IMR-90 (cell line): ENCODE data around the gene LAMB2. TPM values are rescaled to one million over a fixed set of nuclear protein-coding genes. Genes with fewer than 3 reads are reported as not detected.

Source experiments
- ATAC-seq: fragments of 200-7000 bp; cut with Tn5 transposase; 2 replicates; pipeline ENCODE4 v1.9.1; 2020; ENCODE audit warnings: low read depth, mild to moderate bottlenecking, moderate library complexity
- BruUV-seq: library from RNA; stranded (reverse); fragments of 400-500 nt; replicated peaks from 2 replicates; lab custom pipeline; 2021; lab: Mats Ljungman, UMichigan
- CTCF ChIA-PET: fragments of 300-600 bp; formaldehyde crosslinking; extraction: SDS; loops from one replicate; lab custom pipeline; 2021; ENCODE audit warnings: antibody characterized with exemption; lab: Yijun Ruan, JAX
- POLR2A ChIA-PET: fragments of 300-600 bp; sonication (Branson Sonifier 250); formaldehyde crosslinking; loops from one replicate; lab custom pipeline; 2022; ENCODE audit warnings: antibody characterized with exemption; ENCODE audit not compliant: unreplicated experiment; lab: Charles Lee
- DNase-seq: peaks from one replicate; pipeline ENCODE4 v3.0.0; 2013
- H2AFZ ChIP-seq: replicated peaks from 2 replicates; pipeline ENCODE3; 2013; ENCODE audit warnings: low read length, mild to moderate bottlenecking; ENCODE audit not compliant: poor library complexity
- H2AK5ac ChIP-seq: 2 replicates; pipeline ENCODE4 v1.6.1; 2013; ENCODE audit warnings: low read depth, low read length, inconsistent platforms
- H2AK9ac ChIP-seq: replicated peaks from 2 replicates; pipeline ENCODE3; 2013; ENCODE audit warnings: mild to moderate bottlenecking, low read depth, low read length, moderate library complexity; ENCODE audit not compliant: poor library complexity
- H2BK120ac ChIP-seq: 2 replicates; pipeline ENCODE4 v1.6.1; 2013; ENCODE audit warnings: low read depth, low read length, inconsistent platforms
- H2BK15ac ChIP-seq: 3 replicates; pipeline ENCODE4 v1.6.1; 2013; ENCODE audit warnings: low read depth, low read length, inconsistent platforms
- H2BK20ac ChIP-seq: 2 replicates; pipeline ENCODE4 v1.6.1; 2013; ENCODE audit warnings: low read depth, mild to moderate bottlenecking, inconsistent platforms, low read length, moderate library complexity
- H2BK5ac ChIP-seq: 2 replicates; pipeline ENCODE4 v1.6.1; 2013; ENCODE audit warnings: mild to moderate bottlenecking, low read depth, low read length, inconsistent platforms; ENCODE audit not compliant: poor library complexity, severe bottlenecking
- H3K14ac ChIP-seq: replicated peaks from 2 replicates; pipeline ENCODE4 v1.6.1; 2013; ENCODE audit warnings: low read depth, low read length, inconsistent platforms
- H3K18ac ChIP-seq: 2 replicates; pipeline ENCODE4 v1.6.1; 2013; ENCODE audit warnings: low read depth, low read length, control low read depth
- H3K23ac ChIP-seq: 2 replicates; pipeline ENCODE4 v1.6.1; 2013; ENCODE audit warnings: low read depth, low read length, inconsistent platforms
- H3K27ac ChIP-seq: 2 replicates; pipeline ENCODE4 v1.5.1; 2013; ENCODE audit warnings: mild to moderate bottlenecking, control low read depth, low read length; ENCODE audit not compliant: insufficient read depth
- H3K27me3 ChIP-seq: 2 replicates; pipeline ENCODE4 v1.6.1; 2013; ENCODE audit warnings: low read length; ENCODE audit not compliant: control insufficient read depth, insufficient read depth
- H3K36me3 ChIP-seq: 2 replicates; pipeline ENCODE4 v1.6.1; 2013; ENCODE audit warnings: low read length, mixed read lengths; ENCODE audit not compliant: control insufficient read depth, insufficient read depth
- H3K4ac ChIP-seq: 2 replicates; pipeline ENCODE4 v1.6.1; 2013; ENCODE audit warnings: low read depth, low read length, inconsistent platforms
- H3K4me1 ChIP-seq: 2 replicates; pipeline ENCODE4 v1.6.1; 2013; ENCODE audit warnings: low read length, mixed read lengths; ENCODE audit not compliant: control insufficient read depth, insufficient read depth
- H3K4me2 ChIP-seq: 2 replicates; pipeline ENCODE4 v1.6.1; 2013; ENCODE audit warnings: low read depth, mild to moderate bottlenecking, control low read depth, low read length, moderate library complexity
- H3K4me3 ChIP-seq: 2 replicates; pipeline ENCODE4 v1.5.1; 2013; ENCODE audit warnings: low read depth, mild to moderate bottlenecking, control low read depth, low read length, moderate library complexity; ENCODE audit not compliant: insufficient read depth
- H3K56ac ChIP-seq: 2 replicates; pipeline ENCODE4 v1.6.1; 2013; ENCODE audit warnings: low read length, inconsistent platforms; ENCODE audit not compliant: insufficient read depth; ENCODE audit errors: extremely low read depth
- H3K79me1 ChIP-seq, 2 experiments: 2 replicates each; pipeline ENCODE4 v1.6.1; 2013; ENCODE audit warnings: low read length in 2 of 2, inconsistent platforms in 1 of 2, low read depth in 1 of 2
- H3K9ac ChIP-seq: 2 replicates; pipeline ENCODE4 v1.6.1; 2013; ENCODE audit warnings: low read depth, low read length, control low read depth
- H3K9me1 ChIP-seq: 2 replicates; pipeline ENCODE4 v1.6.1; 2013; ENCODE audit warnings: low read length, inconsistent platforms; ENCODE audit not compliant: insufficient read depth
- H3K9me3 ChIP-seq: 2 replicates; pipeline ENCODE4 v1.6.1; 2013; ENCODE audit warnings: low read length; ENCODE audit not compliant: control insufficient read depth, insufficient read depth
- H4K20me1 ChIP-seq: 2 replicates; pipeline ENCODE4 v1.6.1; 2013; ENCODE audit warnings: low read length, inconsistent platforms; ENCODE audit not compliant: insufficient read depth
- H4K5ac ChIP-seq: 2 replicates; pipeline ENCODE4 v1.6.1; 2013; ENCODE audit warnings: mild to moderate bottlenecking, low read depth, low read length, control low read depth
- H4K8ac ChIP-seq, 2 experiments: 2 replicates each; pipeline ENCODE4 v1.6.1; 2013; ENCODE audit warnings: low read depth in 2 of 2, low read length in 2 of 2, control low read depth in 1 of 2, inconsistent platforms in 1 of 2
- H4K91ac ChIP-seq: 2 replicates; pipeline ENCODE4 v1.6.1; 2013; ENCODE audit warnings: low read depth, low read length, inconsistent platforms; ENCODE audit not compliant: insufficient read depth
- BHLHE40 ChIP-seq: fragments of 150-350 bp; IDR thresholded peaks from 2 replicates; pipeline ENCODE4 v1.6.1; 2016; ENCODE audit warnings: mild to moderate bottlenecking, low read depth, low read length
- CEBPB ChIP-seq: IDR thresholded peaks from 2 replicates; pipeline ENCODE4 v1.6.1; 2012; ENCODE audit warnings: low read depth, low read length, improper control_type of control experiment
- CHD1 ChIP-seq: IDR thresholded peaks from 2 replicates; pipeline ENCODE4 v1.6.1; 2012; ENCODE audit warnings: low read depth, low read length, improper control_type of control experiment
- CTCF ChIP-seq: conservative IDR thresholded peaks from 2 replicates; pipeline ENCODE4 v1.5.1; 2012; ENCODE audit warnings: mild to moderate bottlenecking, low read depth, low read length, improper control_type of control experiment
- ELK1 ChIP-seq: fragments of 150-350 bp; IDR thresholded peaks from 2 replicates; pipeline ENCODE4 v1.6.1; 2016; ENCODE audit warnings: low read depth, mild to moderate bottlenecking, low read length, moderate library complexity, borderline replicate concordance
- FOS ChIP-seq: fragments of 150-350 bp; IDR thresholded peaks from 2 replicates; pipeline ENCODE4 v1.6.1; 2016; ENCODE audit warnings: low read depth, low read length
- MAFK ChIP-seq: IDR thresholded peaks from 2 replicates; pipeline ENCODE4 v1.6.1; 2012; ENCODE audit warnings: low read depth, low read length, improper control_type of control experiment
- MAZ ChIP-seq: IDR thresholded peaks from 2 replicates; pipeline ENCODE4 v1.6.1; 2012; ENCODE audit warnings: low read depth, mild to moderate bottlenecking, low read length, improper control_type of control experiment, moderate library complexity, borderline replicate concordance
- MXI1 ChIP-seq: IDR thresholded peaks from 2 replicates; pipeline ENCODE4 v1.6.1; 2012; ENCODE audit warnings: low read depth, mild to moderate bottlenecking, low read length, moderate library complexity, borderline replicate concordance
- NFE2L2 ChIP-seq: fragments of 150-350 bp; IDR thresholded peaks from 2 replicates; pipeline ENCODE4 v1.6.1; 2016; ENCODE audit warnings: low read depth, mild to moderate bottlenecking, low read length
- POLR2A ChIP-seq: IDR thresholded peaks from 2 replicates; pipeline ENCODE4 v1.6.1; 2012; ENCODE audit warnings: mild to moderate bottlenecking, low read depth, low read length
- RAD21 ChIP-seq: IDR thresholded peaks from 2 replicates; pipeline ENCODE4 v1.6.1; 2012; ENCODE audit warnings: low read length, improper control_type of control experiment
- RCOR1 ChIP-seq: IDR thresholded peaks from 2 replicates; pipeline ENCODE4 v1.6.1; 2012; ENCODE audit warnings: mild to moderate bottlenecking, low read length, improper control_type of control experiment; ENCODE audit not compliant: insufficient replicate concordance
- RFX5 ChIP-seq: IDR thresholded peaks from 2 replicates; pipeline ENCODE4 v1.8.0; 2012; ENCODE audit warnings: low read depth, mild to moderate bottlenecking, low read length, moderate library complexity
- SMC3 ChIP-seq: fragments of 150-350 bp; IDR thresholded peaks from 2 replicates; pipeline ENCODE4 v1.6.1; 2016; ENCODE audit warnings: low read depth, mild to moderate bottlenecking, antibody characterized with exemption, low read length, moderate library complexity
- USF2 ChIP-seq: fragments of 150-350 bp; IDR thresholded peaks from 2 replicates; pipeline ENCODE4 v1.6.1; 2017; ENCODE audit warnings: mild to moderate bottlenecking, antibody characterized with exemption, low read length, low read depth
- WGBS, 2 experiments: methylation state at CpG; one replicate each; pipeline versions ENCODE4 v1.1.5 to v1.1.7; 2013; ENCODE audit warnings: missing lambda C conversion rate in 2 of 2; ENCODE audit not compliant: insufficient read length in 1 of 2; ENCODE audit errors: extremely low coverage in 2 of 2; 5-methylcytosine and 5-hydroxymethylcytosine counted together
- dilution Hi-C: fragments of 300-500 bp; cut with HindIII; formaldehyde crosslinking; loops from one replicate; pipeline ENCODE4 v1.14.3; 2018; ENCODE audit warnings: low sequenced_read_pairs; ENCODE audit not compliant: unreplicated experiment
- in situ Hi-C: fragments of 300-500 bp; cut with MboI; formaldehyde crosslinking; loops from 3 replicates; pipeline ENCODE4 v1.14.3; 2019; ENCODE audit warnings: low sequenced_read_pairs, inconsistent platforms, mixed read lengths
- intact Hi-C: fragments of 100-400 bp; cut with micrococcal nuclease; formaldehyde crosslinking; loops from 2 replicates; pipeline ENCODE4 v1.10.0; 2022
- polyA plus RNA-seq, 3 experiments: library from polyadenylated mRNA; depleted of rRNA; stranded (reverse); fragments of >200 nt; gene quantifications; 2 replicates each; pipeline ENCODE4 v1.2.3, GENCODE V29; 2012; ENCODE audit warnings: low replicate concordance in 1 of 3
- total RNA-seq: library from RNA; depleted of rRNA; stranded (reverse); fragments of >200 nt; gene quantifications from 2 replicates; pipeline ENCODE4 v1.2.3, GENCODE V29; 2012

The LAMB2 gene
- total and polyA plus RNA-seq, 2 of the 4 experiments (the other 2 are of a cell fraction) = 213 to 570 TPM

- Histone ChIP-seq H3K14ac (no peak overlapping the region), H3K79me1 (peaks cover 17 to 52% of the 10 kb centered on the region in 2 experiments), H3K36me3 (peaks cover 71% of the 10 kb centered on the region), H3K9me1 (peaks cover 10% of the 10 kb centered on the region; the same call in 1 of the 2 replicates), H2BK20ac (no peak overlapping the region), H2BK5ac (no peak overlapping the region), H3K27me3 (no peaks in the 10 kb centered on the region), H3K23ac (no peak overlapping the region), H4K5ac (no peak overlapping the region), H2AFZ (no peak overlapping the region), H3K9ac (no peak overlapping the region), H4K91ac (no peak overlapping the region), H3K18ac (no peak overlapping the region), H4K20me1 (peaks cover 6% of the 10 kb centered on the region), H2AK9ac (no peak overlapping the region), H3K4me3 (no peak overlapping the region), H3K9me3 (no peaks in the 10 kb centered on the region), H3K4me1 (peaks cover 10% of the 10 kb centered on the region), H3K56ac (no peak overlapping the region), H2BK120ac (no peak overlapping the region), H3K4me2 (no peak overlapping the region), H4K8ac (no peak overlapping the region), H2BK15ac (no peak overlapping the region), H3K27ac (no peak overlapping the region), H2AK5ac (no peak overlapping the region), H3K4ac (no peak overlapping the region)
- CTCF ChIA-PET = no interaction called here
- intact Hi-C loops = no loop called here
- DNase-seq (no peak), ATAC-seq (no peak)
- TF ChIP-seq MAZ (no peak), POLR2A (no peak), BHLHE40 (no peak), SMC3 (no peak), CTCF (no peak), CEBPB (no peak), MAFK (no peak), RCOR1 (no peak), RFX5 (no peak), USF2 (no peak), ELK1 (no peak), FOS (no peak), MXI1 (no peak), RAD21 (no peak), NFE2L2 (no peak), CHD1 (no peak)
- WGBS, 2 experiments = 94% methylated on average over 12 of the region's 17 CpGs; no CpG with 5 or more reads in 1 of the 2 experiments
- in situ Hi-C loops = no loop called here
- dilution Hi-C loops = no loop called here
- POLR2A ChIA-PET = no interaction called here
- no TSS peak for BruUV-seq
Observed at GRCh38 chr3:49123687-49124086, 9.2 kb downstream of the LAMB2 start.
